T-helper 17 cell (primary cell): Measurements from ENCODE around the gene RAI14. TPM values are rescaled to one million over a fixed set of nuclear protein-coding genes. Genes with fewer than 3 reads are reported as not detected.

Source experiments
- ATAC-seq: fragments of 150-1000 bp; cut with Tn5 transposase; 2 replicates; pipeline ENCODE4 v1.10.0; 2021; ENCODE audit warnings: mild to moderate bottlenecking, moderate library complexity
- DNase-seq, 3 donors: peaks; one replicate each; pipeline versions ENCODE4 v3.0.0 to v3.0.0-alpha.2; 2020 to 2021
- H3K9me3 ChIP-seq: one replicate; pipeline ENCODE4 v1.7.0; 2013; ENCODE audit warnings: low read length, mild to moderate bottlenecking; ENCODE audit not compliant: control insufficient read depth, poor library complexity, severe bottlenecking
- H3K27ac Mint-ChIP-seq: one replicate; pipeline ENCODE4 v1.8.0; 2022; ENCODE audit warnings: mild to moderate bottlenecking, moderate library complexity, mixed read lengths
- H3K27me3 Mint-ChIP-seq: one replicate; pipeline ENCODE4 v1.8.0; 2022; ENCODE audit warnings: mixed read lengths
- H3K36me3 Mint-ChIP-seq: one replicate; pipeline ENCODE4 v1.8.0; 2022; ENCODE audit warnings: low read depth, mixed read lengths
- H3K4me1 Mint-ChIP-seq: one replicate; pipeline ENCODE4 v1.8.0; 2022; ENCODE audit warnings: mild to moderate bottlenecking, mixed read lengths
- H3K4me3 Mint-ChIP-seq: one replicate; pipeline ENCODE4 v1.8.0; 2022; ENCODE audit warnings: mild to moderate bottlenecking, moderate library complexity, mixed read lengths
- total RNA-seq, 4 donors: library from RNA in 2 of 4; stranded (reverse) in 2 of 4; gene quantifications; one replicate each; pipeline ENCODE4 v1.2.3 and lab custom pipeline; 2022 to 2026

RAI14 gene
- total RNA-seq, 2 donors from 2014 or later, result 2.0 to 3.1 TPM

GRCh38 chr5:34673463-34674125 lies 17.5 kb downstream of the RAI14 start:
- peaks cover 4% of the 10 kb centered on the region for H3K27me3 Mint-ChIP-seq
- no peak overlapping the region for H3K27ac Mint-ChIP-seq
- peaks cover 6% of the 10 kb centered on the region for H3K4me1 Mint-ChIP-seq
- DNase-seq (no peak), ATAC-seq (no peak)
- H3K9me3 ChIP-seq, result no peaks in the 10 kb centered on the region
- no peak overlapping the region for H3K4me3 Mint-ChIP-seq
- H3K36me3 Mint-ChIP-seq, result no peaks in the 10 kb centered on the region

GRCh38 chr5:34674187-34674586 lies 18.1 kb downstream of the RAI14 start:
- H3K27ac Mint-ChIP-seq, result no peak overlapping the region

GRCh38 chr5:34675857-34676256 lies 19.7 kb downstream of the RAI14 start:
- Mint-ChIP-seq H3K36me3 (no peaks in the 10 kb centered on the region), H3K27me3 (no peaks in the 10 kb centered on the region), H3K4me1 (peaks cover 6% of the 10 kb centered on the region), H3K27ac (no peak overlapping the region), H3K4me3 (no peak overlapping the region)
- ATAC-seq (no peak), DNase-seq (no peak)
- H3K9me3 ChIP-seq, result no peaks in the 10 kb centered on the region

More at GRCh38 chr5:34674187-34674586, 18.1 kb downstream of the RAI14 start:
- ATAC-seq, result no peak
- H3K4me3 Mint-ChIP-seq, result no peak overlapping the region
- no peaks in the 10 kb centered on the region for H3K36me3 Mint-ChIP-seq
- H3K4me1 Mint-ChIP-seq, result peaks cover 6% of the 10 kb centered on the region
- DNase-seq, result no peak
- H3K27me3 Mint-ChIP-seq, result peaks cover 3% of the 10 kb centered on the region
- no peaks in the 10 kb centered on the region for H3K9me3 ChIP-seq

GRCh38 chr5:34676416-34676815 lies 20.3 kb downstream of the RAI14 start:
- DNase-seq, result no peak
- H3K27ac Mint-ChIP-seq, result no peak overlapping the region
- no peaks in the 10 kb centered on the region for H3K9me3 ChIP-seq
- no peak for ATAC-seq
- no peaks in the 10 kb centered on the region for H3K27me3 Mint-ChIP-seq
- no peaks in the 10 kb centered on the region for H3K36me3 Mint-ChIP-seq
- H3K4me3 Mint-ChIP-seq, result no peak overlapping the region
- H3K4me1 Mint-ChIP-seq, result peaks cover 6% of the 10 kb centered on the region

GRCh38 chr5:34677428-34677827 lies 21.3 kb downstream of the RAI14 start:
- no peaks in the 10 kb centered on the region for H3K36me3 Mint-ChIP-seq
- no peak overlapping the region for H3K27ac Mint-ChIP-seq
- H3K4me3 Mint-ChIP-seq, result no peak overlapping the region
- H3K27me3 Mint-ChIP-seq, result no peaks in the 10 kb centered on the region
- peaks cover 6% of the 10 kb centered on the region for H3K4me1 Mint-ChIP-seq
- DNase-seq (no peak), ATAC-seq (no peak)
- no peaks in the 10 kb centered on the region for H3K9me3 ChIP-seq

GRCh38 chr5:34680896-34681295 lies 24.8 kb downstream of the RAI14 start:
- Mint-ChIP-seq H3K4me1 (peaks cover 3% of the 10 kb centered on the region), H3K4me3 (no peak overlapping the region), H3K27ac (no peak overlapping the region), H3K36me3 (no peaks in the 10 kb centered on the region), H3K27me3 (no peaks in the 10 kb centered on the region)
- no peak for ATAC-seq
- DNase-seq, result no peak
- no peaks in the 10 kb centered on the region for H3K9me3 ChIP-seq

- Mint-ChIP-seq H3K4me3 (no peak overlapping the region), H3K27me3 (no peaks in the 10 kb centered on the region), H3K36me3 (no peaks in the 10 kb centered on the region), H3K4me1 (no peaks in the 10 kb centered on the region), H3K27ac (no peak overlapping the region)
- no peak for DNase-seq
- H3K9me3 ChIP-seq, result no peaks in the 10 kb centered on the region
- no peak for ATAC-seq
Observed at GRCh38 chr5:34682926-34683623, 26.9 kb downstream of the RAI14 start.

GRCh38 chr5:34684281-34684979 lies 28.3 kb downstream of the RAI14 start:
- Mint-ChIP-seq H3K36me3 (no peaks in the 10 kb centered on the region), H3K27me3 (no peaks in the 10 kb centered on the region), H3K4me3 (no peak overlapping the region), H3K4me1 (no peaks in the 10 kb centered on the region), H3K27ac (no peak overlapping the region)
- DNase-seq (no peak), ATAC-seq (no peak)
- H3K9me3 ChIP-seq, result no peaks in the 10 kb centered on the region

GRCh38 chr5:34684980-34685352 lies 28.8 kb downstream of the RAI14 start:
- H3K9me3 ChIP-seq, result no peaks in the 10 kb centered on the region
- DNase-seq, result no peak
- Mint-ChIP-seq H3K4me3 (no peak overlapping the region), H3K36me3 (no peaks in the 10 kb centered on the region), H3K27ac (no peak overlapping the region), H3K27me3 (no peaks in the 10 kb centered on the region), H3K4me1 (no peaks in the 10 kb centered on the region)
- ATAC-seq, result no peak

GRCh38 chr5:34685485-34686165 lies 29.5 kb downstream of the RAI14 start:
- H3K4me3 Mint-ChIP-seq, result no peak overlapping the region

GRCh38 chr5:34686762-34687268 lies 30.7 kb downstream of the RAI14 start:
- Mint-ChIP-seq H3K27ac (no peak overlapping the region), H3K36me3 (peaks cover 3% of the 10 kb centered on the region), H3K27me3 (no peaks in the 10 kb centered on the region), H3K4me1 (no peaks in the 10 kb centered on the region), H3K4me3 (no peak overlapping the region)
- ATAC-seq, result no peak
- no peaks in the 10 kb centered on the region for H3K9me3 ChIP-seq
- DNase-seq, result no peak

More at GRCh38 chr5:34685485-34686165, 29.5 kb downstream of the RAI14 start:
- H3K36me3 Mint-ChIP-seq, result no peaks in the 10 kb centered on the region
- no peaks in the 10 kb centered on the region for H3K4me1 Mint-ChIP-seq
- H3K27me3 Mint-ChIP-seq, result no peaks in the 10 kb centered on the region
- H3K27ac Mint-ChIP-seq, result no peak overlapping the region
- no peaks in the 10 kb centered on the region for H3K9me3 ChIP-seq
- ATAC-seq (no peak), DNase-seq (no peak)

- no peaks in the 10 kb centered on the region for H3K9me3 ChIP-seq
- Mint-ChIP-seq H3K36me3 (peaks cover 3% of the 10 kb centered on the region), H3K4me3 (no peak overlapping the region), H3K4me1 (no peaks in the 10 kb centered on the region), H3K27me3 (no peaks in the 10 kb centered on the region), H3K27ac (no peak overlapping the region)
- ATAC-seq (no peak), DNase-seq (no peak)
Observed at GRCh38 chr5:34687269-34688011, 31.3 kb downstream of the RAI14 start.
